ENCODE data around the gene NFIA.

The NFIA gene

GRCh38 chr1:61326713-61327112, 244.4 kb downstream of the NFIA start (continued):
- TF ChIP-seq ZNF280C (tag by site-specific recombination; IDR thresholded peaks at IDR 0.05): no peak

DNA sequence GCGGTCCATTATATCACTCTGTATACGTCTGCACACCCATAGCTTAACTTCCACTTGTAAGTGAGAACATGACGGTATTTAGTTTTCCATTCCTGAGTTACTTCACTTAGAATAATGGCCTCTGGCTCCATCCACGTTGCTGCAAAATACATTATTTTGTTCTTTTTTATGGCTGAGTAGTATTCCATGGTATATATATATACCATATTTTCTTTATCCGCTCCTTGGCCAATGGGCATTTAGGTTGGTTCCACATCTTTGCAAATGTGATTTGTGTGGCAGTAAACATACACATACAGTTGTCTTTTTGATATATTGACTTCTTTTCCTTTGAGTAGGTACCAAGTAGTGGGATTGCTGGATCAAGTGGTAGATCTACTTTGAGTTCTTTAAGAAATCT, 245.1 kb downstream of the NFIA start:
- H3K4me1 ChIP-seq (ENCODE audit: control insufficient read depth, insufficient read depth, low read length): peaks cover 9% of the 10 kb centered on the region; the same call in 1 of the 2 replicates
- CTCF ChIA-PET: no interaction called here
- POLR2A ChIA-PET: no interaction called here
- H3K4me3 ChIP-seq (ENCODE audit: low read depth, low read length): no peak overlapping the region
- H3K36me3 ChIP-seq (ENCODE audit: control insufficient read depth in 2 of 2, insufficient read depth in 1 of 2, low read length in 2 of 2): no peaks in the 10 kb centered on the region
- H3K9me3 ChIP-seq (ENCODE audit: control insufficient read depth, insufficient read depth, low read depth, low read length): no peaks in the 10 kb centered on the region
- H3K27ac ChIP-seq (ENCODE audit: extremely low read depth, low read depth, low read length): no peak overlapping the region
- TF ChIP-seq ZNF239 (tag by site-specific recombination; IDR thresholded peaks at IDR 0.05): no peak
- TF ChIP-seq ZNF146 (tag by site-specific recombination; IDR thresholded peaks at IDR 0.05): peak; percentile 65
- no peak for TF ChIP-seq RBAK (tag by site-specific recombination; IDR thresholded peaks at IDR 0.05)
- no peak for TF ChIP-seq ZNF221 (tag by site-specific recombination; IDR thresholded peaks at IDR 0.05; ENCODE audit: borderline replicate concordance)

DNA sequence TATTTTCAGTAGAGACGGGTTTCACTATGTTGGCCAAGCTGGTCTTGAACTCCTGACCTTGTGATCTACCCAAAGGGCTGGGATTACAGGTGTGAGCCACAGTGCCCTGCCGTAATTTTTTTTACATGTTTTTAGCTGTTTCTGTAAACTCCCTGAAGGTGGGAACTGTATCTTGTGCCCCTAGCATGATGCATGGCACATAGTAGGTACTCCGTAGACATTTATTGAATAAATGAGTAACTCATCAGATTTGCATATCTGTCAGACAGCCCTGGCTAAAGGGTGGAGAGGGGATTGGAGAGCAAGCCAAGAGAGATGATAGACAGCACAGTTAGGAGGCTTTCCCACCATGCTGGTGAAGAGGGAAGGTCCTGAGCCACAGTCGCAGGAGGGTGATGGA, 247.2 kb downstream of the NFIA start:
- Histone ChIP-seq H3K36me3 (ENCODE audit: control insufficient read depth in 2 of 2, insufficient read depth in 1 of 2, low read length in 2 of 2) (peaks cover 3 to 6% of the 10 kb centered on the region in 2 experiments; a peak in 2 of 3 replicates), H3K27ac (ENCODE audit: extremely low read depth, low read depth, low read length) (no peak overlapping the region), H3K4me3 (ENCODE audit: low read depth, low read length) (no peak overlapping the region), H3K9me3 (ENCODE audit: control insufficient read depth, insufficient read depth, low read depth, low read length) (no peaks in the 10 kb centered on the region), H3K4me1 (ENCODE audit: control insufficient read depth, insufficient read depth, low read length) (no peaks in the 10 kb centered on the region)
- POLR2A ChIA-PET: interaction anchor here (0.7 kb wide), 2 partner anchors 172 to 512 kb away, joined by 5 read pairs; no protein-coding TSS in a partner anchor
- no peak for TF ChIP-seq ZNF624 (tag by site-specific recombination; IDR thresholded peaks at IDR 0.05)
- TF ChIP-seq, protein P1, sequence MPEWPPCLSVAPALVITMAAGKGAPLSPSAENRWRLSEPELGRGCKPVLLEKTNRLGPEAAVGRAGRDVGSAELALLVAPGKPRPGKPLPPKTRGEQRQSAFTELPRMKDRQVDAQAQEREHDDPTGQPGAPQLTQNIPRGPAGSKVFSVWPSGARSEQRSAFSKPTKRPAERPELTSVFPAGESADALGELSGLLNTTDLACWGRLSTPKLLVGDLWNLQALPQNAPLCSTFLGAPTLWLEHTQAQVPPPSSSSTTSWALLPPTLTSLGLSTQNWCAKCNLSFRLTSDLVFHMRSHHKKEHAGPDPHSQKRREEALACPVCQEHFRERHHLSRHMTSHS (tag by site-specific recombination; IDR thresholded peaks at IDR 0.05): no peak
- no peak for TF ChIP-seq ZNF776 (tag by site-specific recombination; IDR thresholded peaks at IDR 0.05; ENCODE audit: borderline replicate concordance)
- TF ChIP-seq PATZ1 (tag by site-specific recombination; IDR thresholded peaks at IDR 0.05): no peak
- no peak for TF ChIP-seq ZNF692 (tag by site-specific recombination; IDR thresholded peaks at IDR 0.05)
- no peak for TF ChIP-seq ZSCAN23 (tag by site-specific recombination; IDR thresholded peaks at IDR 0.05)
- TF ChIP-seq ZNF311 (tag by site-specific recombination; IDR thresholded peaks at IDR 0.05; ENCODE audit: borderline replicate concordance): no peak
- TF ChIP-seq, protein P2, sequence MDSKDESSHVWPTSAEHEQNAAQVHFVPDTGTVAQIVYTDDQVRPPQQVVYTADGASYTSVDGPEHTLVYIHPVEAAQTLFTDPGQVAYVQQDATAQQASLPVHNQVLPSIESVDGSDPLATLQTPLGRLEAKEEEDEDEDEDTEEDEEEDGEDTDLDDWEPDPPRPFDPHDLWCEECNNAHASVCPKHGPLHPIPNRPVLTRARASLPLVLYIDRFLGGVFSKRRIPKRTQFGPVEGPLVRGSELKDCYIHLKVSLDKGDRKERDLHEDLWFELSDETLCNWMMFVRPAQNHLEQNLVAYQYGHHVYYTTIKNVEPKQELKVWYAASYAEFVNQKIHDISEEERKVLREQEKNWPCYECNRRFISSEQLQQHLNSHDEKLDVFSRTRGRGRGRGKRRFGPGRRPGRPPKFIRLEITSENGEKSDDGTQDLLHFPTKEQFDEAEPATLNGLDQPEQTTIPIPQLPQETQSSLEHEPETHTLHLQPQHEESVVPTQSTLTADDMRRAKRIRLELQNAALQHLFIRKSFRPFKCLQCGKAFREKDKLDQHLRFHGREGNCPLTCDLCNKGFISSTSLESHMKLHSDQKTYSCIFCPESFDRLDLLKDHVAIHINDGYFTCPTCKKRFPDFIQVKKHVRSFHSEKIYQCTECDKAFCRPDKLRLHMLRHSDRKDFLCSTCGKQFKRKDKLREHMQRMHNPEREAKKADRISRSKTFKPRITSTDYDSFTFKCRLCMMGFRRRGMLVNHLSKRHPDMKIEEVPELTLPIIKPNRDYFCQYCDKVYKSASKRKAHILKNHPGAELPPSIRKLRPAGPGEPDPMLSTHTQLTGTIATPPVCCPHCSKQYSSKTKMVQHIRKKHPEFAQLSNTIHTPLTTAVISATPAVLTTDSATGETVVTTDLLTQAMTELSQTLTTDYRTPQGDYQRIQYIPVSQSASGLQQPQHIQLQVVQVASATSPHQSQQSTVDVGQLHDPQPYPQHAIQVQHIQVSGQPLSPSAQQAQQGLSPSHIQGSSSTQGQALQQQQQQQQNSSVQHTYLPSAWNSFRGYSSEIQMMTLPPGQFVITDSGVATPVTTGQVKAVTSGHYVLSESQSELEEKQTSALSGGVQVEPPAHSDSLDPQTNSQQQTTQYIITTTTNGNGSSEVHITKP (tag by site-specific recombination; IDR thresholded peaks at IDR 0.05): no peak
- TF ChIP-seq PRDM1 (tag by site-specific recombination; IDR thresholded peaks at IDR 0.05): no peak
- no peak for TF ChIP-seq ZNF785 (tag by site-specific recombination; IDR thresholded peaks at IDR 0.05)
- no peak for TF ChIP-seq ZSCAN18 (tag by site-specific recombination; IDR thresholded peaks at IDR 0.05)
- CTCF ChIA-PET: no interaction called here

Measured in HEK293 (cell line).